Renal pelvis (tissue), 4 donors: Measurements from ENCODE around the gene SLC44A2. TPM values are rescaled to one million over a fixed set of nuclear protein-coding genes. Genes with fewer than 3 reads are reported as not detected.

Experiments used
- DNase-seq: peaks from one replicate; pipeline ENCODE4 v3.0.0-alpha.2; 2013
- polyA plus RNA-seq, 3 donors: library from polyadenylated mRNA; unstranded; fragments of 120-200 nt; gene quantifications; one replicate each; pipeline ENCODE4 v1.2.1, GENCODE V29; 2013; ENCODE audit not compliant: insufficient read length in 3 of 3

SLC44A2 gene
- polyA plus RNA-seq, 3 donors = 184 to 215 (median 189) TPM

DNA sequence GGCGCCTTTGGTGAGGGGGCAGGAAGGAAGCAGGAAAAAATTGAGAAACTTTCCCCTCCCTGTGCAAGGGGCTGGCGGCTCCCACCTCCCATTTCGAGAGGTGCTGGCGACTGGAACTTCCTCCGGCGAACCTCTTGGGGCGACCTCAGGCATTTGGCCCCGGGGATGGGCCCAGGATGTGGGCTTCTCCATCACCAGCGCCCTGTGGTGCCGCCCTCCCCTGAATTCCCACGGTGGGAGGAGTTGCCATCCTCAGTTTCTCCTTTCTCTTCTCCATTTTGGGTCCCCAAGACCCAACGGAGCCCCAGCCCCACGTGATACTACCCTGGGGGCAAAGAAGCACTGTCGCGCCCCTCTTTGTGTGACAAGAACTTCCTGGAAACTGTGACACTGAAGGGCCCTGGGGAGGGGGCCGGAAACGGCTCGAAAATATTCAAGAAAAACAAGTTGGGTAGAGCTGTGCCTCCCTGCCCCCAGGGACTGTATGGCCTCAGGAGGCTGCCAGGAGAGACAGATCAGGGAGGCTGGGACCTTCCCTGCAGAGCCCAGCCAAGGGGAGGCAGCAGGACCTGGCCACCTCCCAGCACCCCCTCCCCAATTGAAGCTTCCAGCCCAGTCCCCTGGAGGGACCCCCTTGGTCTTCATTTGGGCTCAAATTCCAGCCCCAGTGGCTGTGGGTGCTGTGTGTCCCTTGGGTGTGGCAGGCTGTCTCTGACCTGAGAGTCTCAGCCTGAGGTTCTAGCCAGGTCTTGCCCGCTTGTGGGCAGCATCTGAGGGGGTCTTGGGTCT lies 22.1 kb upstream of the SLC44A2 start:
- no peak for DNase-seq

DNA sequence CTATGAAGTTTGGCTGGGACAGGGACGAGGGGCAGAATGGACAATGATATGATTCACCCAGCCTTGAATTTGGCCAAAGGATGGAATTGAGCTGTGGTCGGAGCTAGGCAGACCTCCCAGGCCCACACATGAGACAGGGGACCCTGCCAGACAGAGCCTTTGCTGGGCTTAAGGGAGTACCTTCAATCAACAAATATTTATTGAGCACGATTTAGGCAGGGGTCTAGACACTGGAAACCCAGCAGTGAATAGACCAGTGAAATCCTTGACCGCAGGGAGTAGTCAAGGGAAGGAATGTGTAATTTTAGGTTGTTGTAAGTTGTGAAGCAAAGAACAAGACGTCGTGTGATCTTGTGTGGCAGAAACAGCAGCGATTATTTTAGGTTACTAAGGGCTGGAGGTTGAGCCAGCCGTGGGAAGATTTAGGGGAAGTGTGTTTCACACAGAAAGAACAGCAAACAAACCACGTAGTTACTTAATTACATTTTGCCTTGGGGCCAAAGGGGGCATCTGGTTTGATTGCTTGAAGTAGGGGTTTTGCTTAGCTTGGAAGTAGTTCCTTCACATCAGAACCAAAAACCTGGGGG lies 21.4 kb upstream of the SLC44A2 start:
- no peak for DNase-seq

DNA sequence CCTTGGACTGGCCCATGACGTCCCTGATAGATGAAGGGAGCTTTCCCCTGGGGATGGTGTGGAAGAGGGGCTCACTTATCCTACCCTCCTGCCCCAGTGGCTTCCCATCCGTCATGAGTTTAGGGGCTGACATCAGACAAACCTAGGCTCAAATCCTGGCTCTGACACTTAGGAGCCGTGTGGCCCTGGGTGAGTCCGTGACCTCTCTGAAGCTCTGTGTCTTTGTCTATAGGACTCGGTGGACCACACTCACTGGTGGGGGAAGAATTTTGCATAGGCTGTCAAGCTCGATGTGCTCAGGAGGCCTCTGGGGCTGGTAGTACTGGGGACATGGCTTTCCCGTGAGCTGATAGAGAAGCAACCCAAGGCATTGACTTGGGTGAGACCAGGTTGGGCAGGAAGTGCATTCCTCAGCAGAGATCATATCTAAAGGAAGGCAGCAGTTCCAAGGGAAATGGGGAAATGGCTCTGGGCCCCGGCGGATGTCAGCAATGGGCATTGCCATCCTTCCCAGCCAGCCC lies 20.8 kb upstream of the SLC44A2 start:
- DNase-seq = no peak

DNA sequence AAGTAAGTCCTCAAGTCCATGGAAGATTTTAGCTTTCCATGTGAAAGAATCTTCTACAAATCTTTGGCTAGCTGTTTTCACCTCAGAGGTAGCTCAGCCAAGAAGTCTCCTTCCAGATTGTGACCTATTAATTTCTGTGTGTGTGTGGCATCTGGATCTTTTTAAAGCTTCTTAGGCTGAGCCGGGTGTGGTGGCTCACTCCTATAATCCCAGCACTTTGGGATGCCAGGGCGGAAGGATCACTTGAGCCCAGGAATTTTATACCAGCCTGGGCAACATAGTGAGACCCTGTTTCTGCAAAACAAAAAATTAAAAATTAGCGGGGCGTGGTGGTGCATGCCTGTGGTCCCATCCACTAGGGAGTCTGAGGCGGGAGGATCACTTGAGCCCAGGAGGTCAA lies 13.4 kb upstream of the SLC44A2 start:
- no peak for DNase-seq

DNA sequence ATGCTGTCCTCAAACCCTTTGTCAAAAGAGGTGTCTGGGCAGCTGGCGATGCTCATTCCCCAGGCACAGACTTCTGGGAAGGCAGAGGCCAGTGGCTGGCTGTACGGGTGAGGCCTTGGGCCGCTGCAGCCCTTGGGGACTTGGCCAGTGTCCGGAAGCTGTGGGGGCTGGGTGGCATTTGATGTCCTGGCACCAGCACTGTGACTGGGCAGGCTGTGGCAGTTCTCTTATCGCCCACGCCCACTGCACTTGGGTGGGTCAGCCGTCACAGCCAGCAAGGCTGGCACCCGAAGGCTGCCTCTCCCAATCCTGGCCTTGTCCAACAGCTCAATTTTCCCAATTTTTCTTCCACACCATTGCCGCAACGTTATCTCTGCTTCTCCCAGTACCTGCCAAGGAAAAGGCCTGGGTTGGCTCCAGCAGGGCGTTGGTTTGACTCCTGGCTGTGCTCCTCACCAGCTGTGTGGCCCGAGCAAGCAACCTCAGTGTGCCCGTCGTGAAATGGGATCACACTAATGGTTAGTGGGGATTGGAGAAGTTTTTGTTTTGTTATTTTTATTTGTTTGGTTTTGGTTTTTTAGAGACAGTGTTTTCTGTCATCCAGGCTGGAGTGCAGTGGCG lies 12.7 kb upstream of the SLC44A2 start:
- DNase-seq = no peak

DNA sequence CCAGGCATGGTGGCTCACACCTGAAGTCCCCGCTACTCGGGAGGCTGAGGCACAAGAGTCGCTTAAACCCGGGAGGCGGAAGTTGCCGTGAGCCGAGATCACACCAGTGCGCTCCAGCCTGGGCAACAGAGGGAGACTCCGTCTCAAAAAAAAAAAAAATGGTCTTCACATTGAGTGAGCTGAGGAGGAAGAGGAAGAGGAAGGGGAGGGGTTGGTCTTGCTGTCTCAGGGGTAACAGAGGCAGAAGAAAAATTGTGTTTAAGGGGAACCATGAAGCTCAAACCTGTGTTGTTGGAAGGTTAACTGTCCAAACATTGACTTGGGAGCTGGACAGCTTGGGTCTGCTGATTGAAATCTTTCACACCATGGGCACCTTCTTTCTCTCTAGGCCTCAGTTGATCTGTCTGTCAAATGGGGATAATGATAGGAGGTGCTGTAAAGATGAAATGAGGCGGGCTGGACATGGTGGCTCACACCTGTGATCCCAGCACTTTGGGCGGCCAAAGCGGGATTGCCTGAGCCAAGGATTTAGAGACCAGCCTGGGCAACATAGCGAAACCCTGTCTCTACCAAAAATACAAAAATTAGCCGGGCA lies 9.8 kb upstream of the SLC44A2 start:
- DNase-seq = no peak

DNA sequence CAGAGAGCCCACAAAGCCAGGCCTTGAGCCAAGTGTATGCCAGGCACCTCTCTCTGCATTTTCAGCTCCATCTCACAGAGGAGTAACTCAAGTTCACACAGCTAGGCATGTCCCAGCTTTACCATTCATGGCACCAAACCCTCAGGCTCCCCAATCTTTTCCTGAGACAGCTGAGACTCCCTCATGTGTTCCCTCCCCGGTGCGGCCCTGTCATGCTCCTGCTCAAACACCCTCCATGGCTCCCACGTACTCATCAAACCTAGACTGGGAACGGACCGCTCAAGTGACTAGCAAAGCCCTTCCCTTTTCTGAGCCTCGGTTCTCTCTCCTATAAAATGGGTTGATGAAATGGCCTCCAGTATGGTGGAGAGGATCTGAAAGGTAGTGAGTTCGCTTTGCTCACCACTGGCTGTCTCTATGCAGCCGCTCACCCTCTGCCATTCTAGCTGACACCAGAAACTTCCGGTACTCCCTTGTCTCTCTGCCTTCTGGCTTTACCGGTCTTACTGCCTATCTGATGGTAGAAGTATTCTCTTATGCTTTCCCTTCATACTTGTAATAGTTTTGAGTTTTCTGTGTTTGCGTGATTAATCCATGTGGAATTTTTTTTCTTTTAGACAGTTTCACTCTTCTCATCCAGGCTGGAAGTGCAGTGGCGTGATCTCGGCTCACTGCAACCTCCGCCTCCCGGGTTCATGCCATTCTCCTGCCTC lies 7.8 kb upstream of the SLC44A2 start:
- no peak for DNase-seq

DNA sequence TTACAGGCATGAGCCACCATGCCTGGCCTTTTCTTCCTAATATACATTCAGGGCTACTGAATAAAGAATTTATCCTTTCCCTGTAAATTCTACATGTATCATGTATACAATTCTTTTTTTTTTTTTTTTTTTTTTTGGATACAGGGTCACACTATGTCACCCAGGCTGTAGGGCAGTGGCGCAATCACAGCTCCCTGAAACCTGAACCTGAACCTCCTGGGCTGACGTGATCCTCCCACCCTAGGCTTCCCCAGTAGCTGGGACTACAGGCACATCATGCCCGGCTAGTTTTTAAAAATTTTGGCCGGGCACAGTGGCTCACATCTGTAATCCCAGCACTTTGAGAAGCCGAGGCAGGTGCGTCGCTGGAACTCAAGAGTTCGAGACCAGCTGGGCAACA lies 6.5 kb upstream of the SLC44A2 start:
- DNase-seq = no peak

DNA sequence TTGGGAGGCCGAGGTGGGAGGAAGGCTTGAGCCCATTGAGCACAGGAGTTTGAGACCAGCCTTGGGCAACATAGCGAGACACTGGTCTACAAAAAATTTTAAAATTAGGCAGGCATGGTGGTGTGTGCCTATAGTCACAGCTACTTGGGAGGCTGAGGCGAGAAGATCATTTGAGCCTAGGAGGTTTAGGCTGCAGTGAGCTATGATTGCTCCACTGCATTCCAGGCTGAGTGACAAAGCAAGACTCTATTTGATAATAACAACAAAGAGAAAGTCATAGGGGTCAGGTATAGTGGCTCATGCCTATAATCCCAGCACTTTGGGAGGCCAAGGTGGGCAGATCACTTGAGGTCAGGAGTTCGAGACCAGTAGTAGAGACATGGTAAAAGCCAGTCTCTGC lies 4.6 kb upstream of the SLC44A2 start:
- no peak for DNase-seq

DNA sequence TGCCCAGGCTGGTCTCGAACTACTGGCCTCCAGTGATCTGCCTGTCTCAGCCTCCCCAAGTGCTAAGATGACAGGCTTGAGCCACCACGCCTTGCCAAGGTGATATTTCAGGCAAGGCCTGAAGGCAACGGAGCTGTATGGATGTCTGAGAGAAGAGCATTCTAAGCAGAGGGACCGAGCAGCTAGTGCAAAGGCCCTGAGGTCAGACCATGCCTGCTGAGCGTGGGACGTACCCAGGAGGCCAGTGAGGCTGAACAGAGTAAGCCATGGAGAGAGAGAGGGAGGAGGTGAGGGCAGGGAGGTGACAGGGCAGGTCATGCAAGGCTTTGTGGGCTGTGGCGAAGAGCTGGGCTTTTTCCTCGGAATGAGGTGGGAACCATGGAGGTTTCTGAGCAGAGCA lies 3.4 kb upstream of the SLC44A2 start:
- DNase-seq = no peak

DNA sequence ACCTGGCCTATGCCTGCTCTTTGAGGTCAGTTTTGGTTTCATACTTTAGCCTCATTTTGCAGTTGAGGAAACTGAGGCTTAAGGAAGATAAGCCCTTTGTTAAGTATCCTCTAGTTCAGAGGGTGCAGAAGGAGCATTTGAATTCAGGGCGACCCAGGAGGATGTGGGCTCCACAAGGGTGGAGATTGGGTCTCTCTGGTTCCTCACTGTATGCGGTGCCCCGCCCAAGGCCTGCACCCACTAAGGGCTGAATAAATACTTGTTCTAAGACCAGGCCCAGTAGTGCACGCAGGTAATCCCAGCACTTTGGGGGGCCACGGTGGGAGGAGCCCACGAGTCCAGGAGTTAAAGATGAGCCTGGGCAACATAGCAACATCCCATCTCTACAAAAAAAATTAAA lies 768 bp upstream of the SLC44A2 start:
- DNase-seq = no peak

DNA sequence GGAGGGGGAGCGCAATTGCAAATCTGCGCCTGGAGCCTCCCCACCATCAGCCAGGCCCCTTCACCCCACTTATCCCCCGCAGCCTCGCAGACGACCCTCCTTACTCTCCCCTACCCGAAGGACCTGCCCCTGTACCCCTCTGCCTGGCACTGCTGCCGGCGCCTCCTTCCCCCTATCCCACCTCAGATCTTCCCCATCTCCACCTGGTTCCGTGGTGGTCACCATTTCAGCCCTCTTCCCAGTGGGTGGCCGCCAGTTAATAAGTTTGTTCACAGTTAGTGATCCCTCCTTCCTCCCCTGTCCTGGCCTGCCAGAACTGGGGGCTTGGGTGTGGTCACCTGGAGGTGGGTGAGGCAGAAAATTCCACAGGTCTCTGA lies 397 bp downstream of the SLC44A2 start:
- no peak for DNase-seq

DNA sequence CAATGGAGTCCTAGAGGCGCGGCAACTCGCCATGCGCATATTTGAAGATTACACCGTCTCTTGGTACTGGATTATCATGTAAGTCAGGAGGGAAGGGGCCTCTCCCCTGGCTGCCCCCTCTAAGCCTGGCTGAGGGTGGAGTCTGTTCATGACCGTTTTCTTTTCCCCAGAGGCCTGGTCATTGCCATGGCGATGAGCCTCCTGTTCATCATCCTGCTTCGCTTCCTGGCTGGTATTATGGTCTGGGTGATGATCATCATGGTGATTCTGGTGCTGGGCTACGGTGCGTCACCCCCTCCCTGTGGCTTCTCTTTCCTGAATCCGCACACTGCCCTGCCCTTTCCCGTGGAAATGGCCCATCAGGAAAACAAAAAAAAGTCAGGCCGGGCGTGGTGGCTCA lies 6.5 kb downstream of the SLC44A2 start:
- no peak for DNase-seq

DNA sequence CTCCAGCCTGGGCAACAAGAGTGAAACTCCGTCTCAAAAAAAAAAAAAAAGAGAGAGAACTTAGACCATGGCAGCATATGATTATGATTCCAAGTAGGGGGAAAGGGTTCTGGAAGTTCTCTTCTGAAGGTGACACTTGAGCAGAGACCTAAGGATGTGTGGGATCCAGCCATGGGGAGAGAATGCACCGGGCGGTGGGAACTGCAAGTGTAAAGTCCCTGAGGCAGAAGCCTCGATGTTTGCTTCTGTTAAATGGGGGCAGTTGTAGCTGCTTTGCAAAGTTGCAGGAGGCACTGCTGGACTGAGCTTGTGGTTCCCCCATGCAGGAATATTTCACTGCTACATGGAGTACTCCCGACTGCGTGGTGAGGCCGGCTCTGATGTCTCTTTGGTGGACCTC lies 9.1 kb downstream of the SLC44A2 start:
- no peak for DNase-seq

DNA sequence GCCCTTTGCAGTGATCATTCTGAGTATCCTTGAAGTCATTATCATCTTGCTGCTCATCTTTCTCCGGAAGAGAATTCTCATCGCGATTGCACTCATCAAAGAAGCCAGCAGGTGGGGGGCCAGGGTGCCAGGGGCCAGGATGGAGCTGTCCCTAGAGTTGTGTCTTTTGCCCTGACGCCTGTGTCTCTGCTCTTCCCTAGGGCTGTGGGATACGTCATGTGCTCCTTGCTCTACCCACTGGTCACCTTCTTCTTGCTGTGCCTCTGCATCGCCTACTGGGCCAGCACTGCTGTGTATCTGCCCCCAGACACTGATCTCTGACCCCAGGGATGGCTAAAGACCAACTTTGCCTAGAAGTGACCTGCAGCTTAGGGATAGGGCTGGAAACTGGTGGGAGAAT lies 9.6 kb downstream of the SLC44A2 start:
- no peak for DNase-seq

DNA sequence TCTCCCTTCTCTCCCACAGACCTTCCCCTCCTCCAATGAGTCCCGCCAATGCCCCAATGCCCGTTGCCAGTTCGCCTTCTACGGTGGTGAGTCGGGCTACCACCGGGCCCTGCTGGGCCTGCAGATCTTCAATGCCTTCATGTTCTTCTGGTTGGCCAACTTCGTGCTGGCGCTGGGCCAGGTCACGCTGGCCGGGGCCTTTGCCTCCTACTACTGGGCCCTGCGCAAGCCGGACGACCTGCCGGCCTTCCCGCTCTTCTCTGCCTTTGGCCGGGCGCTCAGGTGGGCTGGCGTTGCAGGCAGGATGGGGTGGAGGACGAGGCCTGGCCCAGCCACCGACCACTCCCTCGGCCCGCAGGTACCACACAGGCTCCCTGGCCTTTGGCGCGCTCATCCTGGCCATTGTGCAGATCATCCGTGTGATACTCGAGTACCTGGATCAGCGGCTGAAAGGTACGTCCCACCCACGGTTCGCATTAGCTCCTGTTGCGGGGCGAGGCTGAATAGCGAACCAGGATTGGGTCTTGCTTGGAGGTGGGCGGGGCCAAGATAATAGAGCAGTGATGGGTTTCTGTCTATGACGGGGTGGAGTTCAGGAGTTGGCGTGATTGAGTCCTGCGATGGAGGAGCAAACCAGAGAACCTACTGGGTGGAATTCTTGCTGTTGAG lies 11.1 kb downstream of the SLC44A2 start:
- DNase-seq = no peak

DNA sequence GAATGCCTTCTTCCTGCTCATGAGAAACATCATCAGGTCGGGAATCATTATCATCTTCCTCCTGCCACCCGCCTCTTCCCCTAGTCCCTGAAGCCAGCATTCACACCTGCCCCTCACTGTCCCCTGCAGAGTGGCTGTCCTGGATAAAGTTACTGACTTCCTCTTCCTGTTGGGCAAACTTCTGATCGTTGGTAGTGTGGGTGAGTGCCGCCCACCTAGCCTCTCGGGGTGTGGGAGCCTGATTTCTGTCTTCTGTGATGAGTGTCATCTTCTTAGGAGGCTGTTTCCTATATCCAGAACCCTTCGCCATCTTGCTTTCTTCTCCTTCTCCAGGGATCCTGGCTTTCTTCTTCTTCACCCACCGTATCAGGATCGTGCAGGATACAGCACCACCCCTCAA lies 12.5 kb downstream of the SLC44A2 start:
- DNase-seq = no peak

DNA sequence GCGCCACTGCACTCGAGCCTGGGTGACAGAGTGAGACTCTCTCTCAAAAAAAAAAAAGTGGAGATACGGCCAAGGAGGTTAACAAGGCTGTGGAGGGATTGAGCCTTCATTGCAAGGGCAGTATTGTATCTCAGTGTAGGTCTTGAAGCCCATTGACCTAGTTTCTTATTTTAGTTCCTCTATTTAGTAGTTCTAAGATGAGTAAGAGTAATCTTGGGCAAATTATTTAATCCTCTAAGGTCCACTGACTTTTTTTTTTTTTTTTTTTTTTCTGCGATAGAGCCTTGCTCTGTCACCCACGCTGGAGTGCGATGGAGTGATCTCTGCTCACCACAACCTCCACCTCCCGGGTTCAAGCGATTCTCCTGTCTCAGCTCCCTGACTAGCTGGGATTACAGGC lies 14.5 kb downstream of the SLC44A2 start:
- DNase-seq = no peak

DNA sequence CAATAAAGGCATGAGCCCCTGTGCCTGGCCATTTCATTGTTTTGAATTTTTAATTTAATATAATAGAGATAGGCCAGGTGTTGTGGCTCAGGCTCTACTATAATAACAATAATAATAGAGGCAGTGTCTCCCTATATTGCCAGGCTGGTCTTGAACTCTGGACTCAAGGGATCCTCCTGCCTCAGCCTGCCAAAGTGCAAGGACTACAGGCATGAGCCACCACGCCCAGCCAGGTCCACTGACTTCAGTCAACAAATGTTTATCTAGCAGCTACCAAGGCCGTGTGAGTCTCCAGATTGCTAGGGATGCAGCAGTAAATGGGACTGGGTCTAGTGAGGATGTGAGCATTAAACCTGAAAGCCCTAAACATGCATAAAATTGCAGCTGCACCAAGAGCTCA lies 15.0 kb downstream of the SLC44A2 start:
- no peak for DNase-seq

DNA sequence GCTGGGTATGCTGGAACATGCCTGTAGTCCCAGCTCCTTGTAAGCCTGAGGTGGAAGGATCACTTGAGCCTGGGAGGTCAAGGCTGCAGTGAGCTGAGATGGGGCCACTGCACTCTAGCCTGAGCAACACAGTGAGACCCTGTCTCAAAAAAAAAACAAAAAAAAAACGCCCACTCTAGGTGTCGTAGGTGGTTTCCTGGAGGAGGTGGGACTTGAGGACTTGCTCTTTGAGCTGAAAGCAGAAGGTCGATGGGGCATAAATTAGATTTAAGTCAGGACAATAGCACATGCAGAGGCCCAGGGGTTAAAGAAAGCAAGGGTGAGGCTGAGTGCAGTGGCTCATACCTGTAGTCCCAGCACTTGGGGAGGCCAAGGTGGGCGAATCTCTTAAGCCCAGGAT lies 15.9 kb downstream of the SLC44A2 start:
- DNase-seq = no peak

DNA sequence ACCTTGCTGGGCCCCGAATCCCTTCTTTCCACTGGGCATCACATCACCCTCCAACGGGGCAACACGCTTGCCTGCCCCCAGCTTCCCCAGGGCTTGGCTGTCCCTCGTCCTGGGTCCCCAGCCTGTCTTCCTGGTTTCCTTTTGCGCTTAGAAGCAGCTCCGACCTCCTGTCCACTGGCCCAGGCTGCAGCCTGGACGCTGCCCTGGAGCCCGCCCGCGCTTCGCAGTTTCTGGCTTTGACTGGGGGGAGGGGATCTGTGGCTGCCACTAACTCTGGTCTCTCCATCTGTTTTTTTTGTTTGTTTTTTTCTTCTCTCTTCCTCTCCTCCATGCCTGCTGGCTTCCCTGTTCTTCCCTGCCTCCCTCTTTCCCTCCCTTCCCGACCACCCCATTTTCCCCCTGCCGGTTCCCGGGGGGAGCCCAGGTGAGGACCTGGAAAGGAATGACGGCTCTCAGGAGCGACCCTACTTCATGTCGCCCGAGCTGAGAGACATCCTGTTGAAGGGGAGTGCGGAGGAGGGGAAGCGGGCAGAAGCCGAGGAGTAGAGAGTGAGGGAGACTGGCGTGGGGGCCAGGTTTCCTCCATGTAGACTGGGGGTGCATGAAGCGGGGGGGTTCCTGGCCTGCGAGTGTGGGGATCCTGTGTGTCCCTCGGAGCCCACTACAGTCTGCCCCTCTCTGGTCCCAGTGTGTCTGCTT lies 17.3 kb downstream of the SLC44A2 start:
- DNase-seq = no peak
